ENCODE measurements around the gene FBN2.

- TF ChIP-seq GATA2 (IDR thresholded peaks at IDR 0.05; ENCODE audit: low read depth, low read length): no peak
- TF ChIP-seq GATA3 (IDR thresholded peaks at IDR 0.05; ENCODE audit: low read depth, low read length): no peak
Measured at GRCh38 chr5:128559300-128560297, 21.6 kb upstream of the FBN2 start.

Data from SH-SY5Y (cell line).